GM21825 (cell line): ENCODE measurements around the gene FAM222B.
"Not testable (repeated sequence)": the region's sequence is repeated elsewhere in the genome, so short reads cannot be mapped to it uniquely, and the experiment has no call there.

Experiments used
- ATAC-seq: cut with Tn5 transposase; IDR thresholded peaks from one replicate; pipeline ENCODE4 v1.9.1; 2021; ENCODE audit warnings: mild to moderate bottlenecking, moderate library complexity; ENCODE audit not compliant: unreplicated experiment

The FAM222B gene, protein sequence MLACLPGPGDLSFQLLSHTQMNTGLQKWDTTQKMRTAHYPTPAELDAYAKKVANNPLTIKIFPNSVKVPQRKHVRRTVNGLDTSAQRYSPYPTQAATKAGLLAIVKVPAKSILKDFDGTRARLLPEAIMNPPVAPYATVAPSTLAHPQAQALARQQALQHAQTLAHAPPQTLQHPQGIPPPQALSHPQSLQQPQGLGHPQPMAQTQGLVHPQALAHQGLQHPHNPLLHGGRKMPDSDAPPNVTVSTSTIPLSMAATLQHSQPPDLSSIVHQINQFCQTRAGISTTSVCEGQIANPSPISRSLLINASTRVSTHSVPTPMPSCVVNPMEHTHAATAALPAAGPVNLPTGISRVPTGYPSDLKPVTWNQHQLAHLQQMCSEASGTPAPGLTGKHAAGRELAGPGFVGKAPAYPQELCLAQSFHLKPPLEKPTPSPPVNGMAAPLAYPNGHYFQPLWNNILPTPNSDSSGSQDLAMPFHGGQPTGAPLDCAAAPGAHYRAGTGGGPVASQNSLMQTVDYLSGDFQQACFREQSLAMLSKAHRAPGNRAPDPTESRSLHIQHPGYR

DNA sequence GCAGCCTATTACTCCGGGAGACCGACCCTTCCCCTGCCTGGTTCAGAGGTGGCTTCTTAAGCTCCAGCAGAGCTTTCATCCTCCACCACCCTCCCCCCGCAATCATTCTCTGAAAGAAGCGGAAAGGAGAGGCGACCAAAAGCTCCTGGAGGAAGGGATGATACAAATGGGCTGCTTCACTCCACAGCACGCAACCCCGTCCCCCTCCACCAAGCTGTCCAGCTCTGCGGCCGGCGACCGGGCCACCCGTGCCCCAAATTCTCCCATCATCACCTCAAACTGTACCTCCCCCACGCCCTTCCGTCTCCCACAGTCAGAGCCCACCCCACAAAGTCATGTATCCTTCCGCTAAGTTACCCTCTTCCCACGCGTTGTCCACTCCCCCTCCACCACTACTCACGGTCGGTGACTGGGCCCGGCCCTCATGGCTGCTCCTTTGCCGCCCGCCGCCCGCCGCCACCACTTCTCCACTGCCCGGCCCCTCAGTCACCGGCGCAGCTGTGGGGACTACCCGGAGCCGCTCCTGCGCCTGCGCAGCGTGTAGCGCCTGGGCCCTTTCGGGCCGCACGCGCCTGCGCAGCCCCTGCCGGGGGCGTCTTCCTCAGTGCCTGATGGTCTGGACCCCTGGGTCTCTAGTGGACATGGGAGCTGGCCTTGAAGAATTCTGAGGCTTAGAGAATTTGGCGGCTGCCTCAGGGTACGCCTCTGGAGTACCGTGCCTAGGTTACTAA lies at the start of gene FAM222B:
TSS of gene FAM222B (minus strand) at position 509 of the 731 bp plus-strand sequence. CDS start 76,123 bp downstream, outside the sequence.
- peak; percentile 84 for ATAC-seq

DNA sequence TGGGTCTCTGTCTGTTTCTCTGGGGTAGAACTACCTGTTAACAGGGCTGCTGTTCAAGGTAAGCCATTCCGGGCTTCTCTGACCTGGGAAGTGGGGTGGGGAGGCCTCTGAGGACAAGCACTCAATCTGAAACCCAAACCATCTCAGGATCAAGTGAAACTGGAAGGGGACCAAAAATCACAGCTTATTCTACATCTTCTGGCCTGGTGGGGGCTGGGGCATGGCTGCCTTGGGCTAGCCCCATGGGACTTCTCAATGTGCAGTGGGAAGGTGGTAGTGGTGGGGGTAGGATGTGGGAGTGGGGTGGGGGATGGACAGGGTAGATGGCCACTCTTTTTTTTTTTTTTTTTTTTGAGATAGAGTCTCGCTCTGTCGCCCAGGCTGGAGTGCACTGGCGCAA lies 49.4 kb upstream of the FAM222B start:
- ATAC-seq: no peak

DNA sequence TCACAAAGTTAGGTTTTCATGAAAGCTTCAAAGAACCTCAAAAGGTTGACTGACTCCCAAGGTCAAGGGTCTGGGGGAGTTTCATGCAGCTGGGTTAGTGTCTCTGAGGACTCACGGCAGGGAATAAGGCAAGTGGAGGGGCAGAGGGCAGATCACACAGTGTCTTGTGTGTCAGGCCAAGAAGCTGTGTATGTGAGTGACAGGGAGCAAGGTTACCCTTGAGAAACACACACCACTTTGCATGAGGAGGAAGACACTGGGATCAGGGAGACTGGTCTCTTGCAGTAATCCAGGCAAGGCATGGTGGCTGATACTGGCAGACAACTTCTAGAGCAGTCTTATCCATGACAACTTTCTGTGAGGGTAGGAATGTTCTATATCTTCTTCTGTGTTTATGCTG lies 48.6 kb upstream of the FAM222B start:
- ATAC-seq: no peak

DNA sequence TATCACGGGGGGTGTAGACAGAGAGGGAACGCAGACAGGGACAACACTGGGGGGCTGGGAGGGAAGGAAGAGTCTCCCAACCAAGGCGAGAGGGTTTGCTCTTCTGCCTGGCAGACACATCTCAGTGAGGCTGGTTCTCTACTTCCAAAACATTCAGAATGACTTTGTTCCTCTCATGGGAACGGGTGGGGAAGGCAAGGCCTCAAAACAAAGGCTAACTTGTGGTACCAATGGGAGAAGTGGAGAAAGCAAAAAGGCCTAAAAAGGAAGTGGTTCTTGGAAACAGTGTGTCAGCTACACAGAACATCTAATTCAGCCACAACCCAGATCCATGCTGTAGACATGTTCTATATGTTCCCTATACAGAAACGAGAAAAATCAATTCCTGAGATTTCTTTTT lies 47.4 kb upstream of the FAM222B start:
- ATAC-seq: no peak

DNA sequence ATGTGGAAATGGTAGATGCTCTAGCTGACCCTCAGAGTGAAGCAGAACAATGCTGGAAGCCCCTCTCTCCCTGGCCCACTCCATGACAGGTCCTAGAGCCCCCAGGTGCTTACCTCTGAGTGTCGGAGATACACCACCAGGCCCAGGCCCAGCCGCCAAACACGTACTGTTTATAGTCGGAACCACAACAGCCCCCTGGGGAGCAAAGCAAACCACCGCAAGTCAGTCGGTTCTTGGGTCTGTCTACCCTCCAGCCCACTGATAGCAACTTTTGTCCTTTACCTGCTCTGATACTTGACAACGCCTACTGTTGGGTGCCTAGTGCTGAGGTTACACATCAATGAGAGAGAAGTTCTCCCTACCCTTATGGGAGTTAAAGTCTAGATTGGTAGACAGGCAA lies 46.2 kb upstream of the FAM222B start:
- ATAC-seq: no peak

DNA sequence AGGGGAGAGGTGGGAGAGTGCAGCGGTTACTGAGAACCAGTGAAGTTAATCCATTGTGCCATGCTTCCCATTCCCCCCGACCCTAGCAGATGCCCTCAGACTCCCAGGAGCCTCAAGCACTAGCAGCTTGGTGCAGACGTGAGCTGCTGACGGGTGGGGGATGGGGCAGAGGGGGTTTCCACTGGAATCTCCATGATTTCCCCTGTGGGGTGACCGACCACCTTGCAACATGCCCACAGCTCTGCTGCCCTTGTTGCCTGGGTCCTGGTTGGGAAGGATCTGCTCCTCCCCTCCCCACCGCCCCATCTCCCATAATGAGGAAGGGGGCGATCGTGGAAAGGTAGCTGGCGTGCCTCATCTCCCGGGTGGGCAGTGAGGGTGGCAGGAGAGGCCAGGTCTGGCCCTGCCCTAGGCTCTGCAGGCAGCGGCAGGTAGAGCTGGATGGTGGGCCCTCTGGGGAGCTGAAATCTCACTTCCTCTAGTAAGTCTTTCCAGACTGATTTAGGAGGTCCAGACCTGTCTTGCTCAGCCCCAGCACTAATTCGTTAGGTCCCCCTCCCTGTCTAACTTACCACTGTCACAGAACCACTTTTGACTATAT lies 45.4 kb upstream of the FAM222B start:
- ATAC-seq: no peak

DNA sequence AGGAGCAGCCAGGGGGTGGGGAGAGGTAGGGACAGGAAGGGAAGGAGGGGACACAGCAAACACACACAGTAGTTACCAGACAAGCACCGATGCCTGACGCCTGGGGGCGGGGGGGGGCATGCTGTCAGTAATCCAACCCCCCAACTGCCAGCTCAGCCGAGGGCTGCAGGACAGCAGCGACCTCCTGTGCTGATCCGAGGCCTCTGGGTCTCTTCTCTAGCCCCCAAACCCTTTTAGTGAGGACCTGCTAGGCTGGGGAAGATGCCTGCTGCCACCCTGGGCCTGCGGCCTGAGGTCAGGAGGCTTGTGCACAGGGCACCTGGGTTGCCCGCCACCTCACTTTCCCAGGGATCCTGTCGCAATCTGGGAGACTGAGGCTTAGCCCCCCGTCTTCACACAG lies 43.4 kb upstream of the FAM222B start:
- ATAC-seq: no peak

DNA sequence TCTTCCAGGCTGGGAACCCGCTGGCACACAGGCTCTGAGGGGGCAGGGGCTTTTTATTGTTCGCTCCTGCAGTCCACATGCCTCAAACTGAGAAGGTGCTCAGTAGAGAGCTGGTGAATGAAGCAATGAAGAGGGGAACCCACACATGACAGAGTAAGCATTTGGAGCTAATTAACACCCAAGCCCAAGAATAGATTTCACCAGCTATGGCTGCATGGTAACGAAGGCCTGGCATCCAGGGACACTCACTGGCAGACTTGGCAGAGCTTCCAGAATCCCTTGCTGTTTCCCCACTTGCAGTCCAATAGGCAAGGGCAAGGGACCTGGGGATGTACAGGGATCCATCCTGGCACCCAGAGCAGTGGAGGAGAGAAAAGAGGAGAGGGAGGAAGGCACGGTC lies 42.8 kb upstream of the FAM222B start:
- ATAC-seq: no peak

DNA sequence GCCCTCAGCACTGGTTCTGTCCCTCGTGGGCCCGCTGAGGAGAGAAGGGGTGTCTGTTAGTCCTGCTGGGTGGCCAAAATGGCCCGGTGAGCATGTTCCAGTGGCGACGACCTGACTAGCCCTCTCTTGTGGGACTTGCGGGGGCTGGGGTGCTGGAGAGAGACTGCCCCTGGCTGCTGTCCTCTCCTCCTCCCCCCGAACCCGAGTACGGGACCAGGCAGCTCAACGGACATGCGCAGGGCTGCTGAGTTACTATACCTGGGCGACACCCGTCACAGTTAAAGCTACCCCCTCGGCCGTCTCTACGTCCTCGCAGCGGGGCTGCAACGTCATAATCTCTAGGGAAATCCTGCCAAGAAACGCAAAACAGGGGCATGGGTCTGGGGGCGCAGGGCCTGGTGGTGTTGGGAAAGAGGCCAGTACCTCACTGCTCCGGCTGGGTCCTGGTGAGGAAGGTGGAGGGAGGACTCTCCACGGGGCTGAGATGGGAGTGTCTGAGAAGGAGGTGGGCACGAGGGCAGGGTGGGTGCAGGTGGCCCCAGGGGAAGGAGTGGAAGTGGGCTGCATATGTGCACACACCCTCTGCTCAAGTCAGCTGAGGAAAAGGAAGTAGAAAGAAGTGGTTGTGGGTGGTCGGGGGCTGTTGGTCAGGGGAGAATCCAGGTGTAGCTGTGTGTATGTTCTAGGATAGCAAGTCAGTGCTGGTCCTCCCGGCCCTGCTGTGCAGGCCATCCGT lies 41.5 kb upstream of the FAM222B start:
- no peak for ATAC-seq

DNA sequence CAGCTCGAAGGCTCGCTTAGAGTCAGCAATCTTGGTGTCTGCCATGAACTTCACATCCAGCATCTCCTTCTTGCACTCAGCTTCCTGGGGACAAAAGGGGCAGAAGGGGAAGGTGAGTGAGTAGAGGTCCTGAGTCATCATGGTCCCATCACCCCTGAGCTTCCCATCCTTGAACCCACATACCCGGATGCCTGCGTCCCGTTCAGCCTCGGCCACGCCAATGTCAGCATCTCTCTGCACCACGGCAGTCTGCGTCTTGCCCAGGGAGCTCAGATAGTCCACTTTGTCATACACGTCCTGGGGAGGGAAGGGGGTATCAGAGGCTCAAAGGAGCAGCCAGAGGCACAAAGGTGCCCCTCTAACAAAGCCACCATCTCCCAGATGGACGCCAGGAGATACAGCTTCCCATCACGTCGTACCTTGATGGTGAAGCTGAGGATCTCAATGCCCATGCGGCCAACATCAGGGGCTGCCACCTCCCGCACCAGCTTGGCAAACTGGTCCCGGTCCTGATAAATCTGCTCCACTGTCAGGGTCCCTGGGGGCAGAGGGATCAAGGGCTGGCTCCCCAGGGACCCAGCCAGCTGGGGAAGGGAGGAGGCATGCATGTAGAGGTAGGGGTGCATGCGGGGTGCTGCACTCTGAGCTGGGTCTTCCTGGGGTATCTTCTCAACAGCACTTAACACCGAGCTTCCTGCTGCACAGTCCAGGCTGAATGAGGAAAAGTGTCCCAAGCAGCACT lies 39.7 kb upstream of the FAM222B start:
- no peak for ATAC-seq

DNA sequence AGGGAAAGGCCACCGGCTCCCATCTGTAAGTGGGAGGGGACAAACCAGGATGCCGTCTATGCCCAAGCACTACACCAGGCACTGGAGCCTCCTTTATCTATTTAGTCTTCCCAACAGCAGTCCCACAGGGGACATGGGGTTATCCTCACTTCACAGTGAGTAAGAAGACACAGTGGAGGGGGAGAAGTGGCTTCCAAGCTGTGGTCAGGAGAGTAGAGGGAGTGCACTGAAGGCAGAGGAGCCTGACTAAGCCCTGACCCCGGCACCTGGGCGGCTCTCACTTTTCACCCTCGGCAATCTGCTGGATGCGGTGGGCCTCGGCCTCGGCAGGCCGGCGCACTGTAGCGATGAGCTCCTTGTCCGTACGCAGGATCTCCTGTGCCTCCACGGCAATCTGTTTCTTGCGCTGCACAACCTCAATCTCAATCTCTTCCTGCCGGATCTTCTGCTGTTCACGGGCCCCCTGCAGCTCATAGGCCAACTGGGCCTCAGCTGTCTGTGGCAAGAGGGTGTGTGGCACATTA lies 39.0 kb upstream of the FAM222B start:
- no peak for ATAC-seq

DNA sequence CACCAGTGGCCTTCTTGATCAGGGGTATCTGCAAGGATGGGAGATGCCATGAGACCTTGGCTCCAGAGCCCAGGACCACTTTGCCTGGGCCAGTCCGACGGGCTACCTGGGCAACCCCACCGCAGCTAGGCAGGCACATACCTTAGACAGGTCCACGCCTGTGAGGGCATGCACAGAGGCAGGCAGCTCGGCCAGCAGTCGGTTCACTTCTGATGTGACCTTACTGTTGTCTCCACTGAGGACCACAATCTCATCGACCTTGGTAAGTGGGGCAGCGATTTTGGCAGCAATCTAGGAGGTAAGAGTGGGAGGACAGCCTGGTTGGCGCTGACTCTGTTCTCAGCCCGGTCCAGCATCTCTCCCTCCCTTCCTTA lies 38.0 kb upstream of the FAM222B start:
- ATAC-seq: no peak

DNA sequence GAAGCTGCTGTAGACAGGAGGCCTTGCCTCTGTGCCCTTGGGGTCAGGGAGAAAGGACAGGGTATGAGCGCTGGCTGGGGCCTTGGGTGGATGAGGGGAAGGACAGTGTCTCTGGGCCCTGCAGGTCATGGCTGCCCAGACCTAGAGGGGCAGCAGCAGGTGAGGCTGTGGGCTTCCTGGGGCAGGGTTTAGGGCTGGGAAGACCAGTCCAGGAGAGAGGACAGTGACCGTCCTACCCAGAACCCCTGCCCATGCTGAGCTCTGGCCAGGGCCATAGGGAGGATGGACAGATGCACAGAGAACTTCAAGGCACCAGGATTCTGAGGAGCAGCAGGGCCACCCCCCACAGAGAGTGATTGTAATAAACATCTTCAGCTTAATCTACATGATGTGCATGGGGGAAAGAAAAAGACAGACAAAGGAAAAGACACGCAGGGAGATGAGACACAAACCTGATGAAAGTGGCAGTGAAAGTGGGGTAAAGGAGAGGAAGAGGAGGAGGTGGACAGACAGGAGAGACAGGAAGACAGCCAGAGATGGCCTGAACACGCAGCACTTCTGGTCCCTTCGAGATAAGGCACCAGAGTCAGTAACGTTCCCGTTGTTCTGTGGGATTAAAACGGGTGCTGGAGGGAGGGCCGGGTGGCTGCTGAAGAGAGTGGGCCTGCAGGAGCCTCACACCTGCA lies 37.4 kb upstream of the FAM222B start:
- ATAC-seq: no peak

DNA sequence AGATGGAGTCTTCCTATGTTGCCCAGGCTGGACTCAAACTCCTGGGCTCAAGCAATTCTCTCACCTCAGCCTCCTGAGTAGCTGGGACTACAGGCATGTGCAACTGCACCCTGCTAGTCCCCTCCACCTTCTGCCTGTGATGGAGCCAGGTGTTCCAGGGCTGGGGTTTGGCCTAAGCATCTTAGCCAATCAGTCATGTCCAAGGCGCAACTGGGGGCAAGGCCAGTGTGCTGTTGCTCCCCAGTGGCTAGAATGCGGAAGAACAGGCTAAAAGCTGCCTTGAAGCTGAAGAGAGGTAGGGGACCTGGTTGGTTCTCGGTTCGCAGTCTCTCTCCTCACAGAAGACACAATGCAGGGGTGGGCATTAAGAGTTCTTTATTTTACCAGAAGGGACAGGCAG lies 36.4 kb upstream of the FAM222B start:
- ATAC-seq: no peak

DNA sequence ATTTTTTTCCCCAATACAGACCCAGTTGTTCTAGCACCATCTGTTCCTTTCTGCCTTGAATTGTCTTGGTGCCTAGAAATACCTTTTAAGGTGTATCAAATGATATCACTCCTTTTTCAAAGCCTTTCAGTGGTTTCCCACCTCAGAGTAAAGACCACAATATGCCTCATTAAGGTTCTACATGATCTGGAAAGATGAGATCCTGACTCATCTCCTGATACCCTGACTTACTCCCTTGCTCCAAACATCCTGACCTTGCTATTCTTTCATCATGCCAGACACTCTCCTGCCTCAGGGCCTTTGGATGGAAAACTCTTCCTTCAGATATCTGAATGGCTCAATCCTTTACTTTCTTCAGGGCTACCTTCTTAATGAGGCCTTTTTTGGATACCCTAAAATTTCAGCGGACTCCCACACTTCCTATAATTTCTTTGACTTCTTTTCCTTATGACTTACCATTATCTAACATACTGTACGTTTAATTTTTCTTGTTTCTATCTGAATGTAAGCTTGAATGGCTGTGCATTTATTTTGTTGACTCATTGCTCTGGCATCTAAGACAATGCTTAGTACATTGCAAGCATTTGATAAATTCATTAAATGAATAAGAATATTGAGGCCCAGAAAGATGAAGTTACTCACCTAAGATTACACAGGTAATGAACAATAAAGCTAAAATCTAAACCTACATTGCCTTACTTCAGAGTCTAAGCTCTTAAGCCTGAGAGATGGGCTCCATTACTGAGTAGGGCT lies 35.7 kb upstream of the FAM222B start:
- ATAC-seq: no peak

DNA sequence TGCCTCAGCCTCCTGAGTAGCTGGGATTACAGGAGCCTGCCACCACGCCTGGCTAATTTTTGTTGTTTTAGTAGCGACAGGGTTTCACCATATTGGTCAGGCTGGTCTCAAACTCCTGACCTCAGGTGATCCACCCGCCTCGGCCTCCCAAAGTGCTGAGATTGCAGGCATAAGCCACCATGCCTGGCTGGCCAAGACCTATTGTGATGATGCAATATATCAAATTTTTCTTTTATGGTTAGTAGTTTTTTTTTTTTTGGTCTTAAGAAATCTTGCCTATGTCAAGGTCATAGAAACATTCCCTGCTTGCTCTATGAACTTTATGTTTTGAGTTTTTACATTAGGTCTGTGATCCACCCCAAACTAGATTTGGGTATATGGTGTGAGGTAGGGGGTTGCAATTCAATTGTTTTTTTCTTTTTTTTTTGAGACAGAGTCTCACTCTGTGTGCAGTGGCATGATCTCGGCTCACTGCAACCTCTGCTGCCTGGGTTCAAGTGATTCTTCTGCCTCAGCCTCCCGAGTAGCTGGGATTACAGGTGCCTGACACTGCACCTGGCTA lies 34.6 kb upstream of the FAM222B start:
- ATAC-seq: not testable (repeated sequence)

DNA sequence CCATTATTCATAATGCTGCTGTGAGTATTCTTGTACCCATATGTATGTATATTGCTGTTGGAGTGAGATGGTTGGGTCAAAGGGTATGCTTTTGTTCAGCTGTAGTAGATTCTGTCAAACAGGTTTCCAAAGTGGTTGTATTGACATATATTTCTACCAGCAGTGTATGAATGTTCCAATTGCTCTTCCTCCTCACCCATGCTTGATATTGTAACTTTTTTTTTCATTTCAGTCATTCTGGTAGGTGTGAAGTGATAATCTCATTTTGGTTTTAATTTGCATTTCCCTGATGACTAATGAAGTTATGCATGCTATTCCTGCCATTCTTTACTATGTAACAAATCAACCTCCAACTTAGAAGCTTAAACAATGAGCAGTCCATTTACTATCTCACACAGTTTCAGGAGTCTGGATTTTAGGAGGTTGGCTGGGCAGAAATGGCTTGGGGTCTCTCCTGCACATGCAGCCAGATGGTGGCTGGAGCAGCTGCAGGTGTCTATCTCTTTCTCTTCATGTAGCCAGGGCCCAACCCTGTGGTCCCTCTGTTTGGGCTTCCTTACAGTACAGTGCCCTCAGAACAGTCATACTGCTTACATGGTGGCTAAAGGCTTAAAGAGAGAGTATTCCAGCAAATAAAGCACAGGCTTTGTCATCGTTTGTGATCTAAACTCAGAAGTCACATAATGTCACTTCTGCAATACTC lies 33.4 kb upstream of the FAM222B start:
- ATAC-seq: no peak

DNA sequence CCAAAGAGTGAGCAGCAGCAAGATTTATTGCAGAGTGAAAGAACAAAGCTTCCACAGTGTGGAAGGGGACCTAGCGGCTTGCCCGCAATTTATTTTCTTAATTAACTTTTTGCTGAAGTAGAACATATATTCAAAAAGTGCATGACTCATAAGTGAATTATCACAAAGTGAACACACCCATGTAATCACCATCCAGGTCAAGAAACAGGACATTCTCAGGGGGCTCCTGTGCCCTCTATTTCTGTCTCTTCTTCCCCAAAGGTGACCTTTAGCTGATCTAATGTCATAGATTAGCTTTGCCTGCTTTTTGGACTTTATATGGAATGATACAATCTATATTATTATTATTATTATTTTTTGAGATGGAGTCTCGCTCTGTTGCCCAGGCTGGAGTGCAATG lies 32.2 kb upstream of the FAM222B start:
- no peak for ATAC-seq
